ENCODE data around the gene RPP40. TPM values are rescaled to one million over a fixed set of nuclear protein-coding genes. Genes with fewer than 3 reads are reported as not detected.

The RPP40 gene
- total and polyA plus RNA-seq, 2 of the 8 experiments (the other 6 are each of a cell fraction or from before 2014, with no cell fraction given) = 7.0 to 15.7 TPM

GRCh38 chr6:5014072-5014561 lies 10.3 kb upstream of the RPP40 start (continued):
- TF ChIP-seq HDAC2 (IDR thresholded peaks at IDR 0.05; ENCODE audit: borderline replicate concordance in 1 of 2, low read depth in 2 of 2, low read length in 2 of 2) (no peak), SRF (IDR thresholded peaks at IDR 0.05; ENCODE audit: low read depth, low read length) (no peak), SAP30 (IDR thresholded peaks at IDR 0.05; ENCODE audit: insufficient read depth, insufficient replicate concordance, low read length) (no peak), KDM5A (IDR thresholded peaks at IDR 0.05; ENCODE audit: low read length) (no peak)
